ENCODE data around the gene TEAD3.

GRCh38 chr6:35508027-35508426 is 11.1 kb upstream of the TEAD3 start:
- no peak for TF ChIP-seq CTCF (IDR thresholded peaks at IDR 0.05)
- no peak for TF ChIP-seq REST (IDR thresholded peaks at IDR 0.05; ENCODE audit: insufficient read depth in 1 of 2, low read depth in 2 of 2, low read length in 1 of 2)
- TF ChIP-seq POLR2AphosphoS5 (IDR thresholded peaks at IDR 0.05; ENCODE audit: low read depth, low read length) = no peak
